HAP-1 (cell line): ENCODE data around the gene SIK3.

Source experiments
- DNase-seq, 2 experiments: peaks; one replicate each; pipeline ENCODE4 v3.0.0-alpha.2; 2016 to 2020; ENCODE audit warnings: low spot score in 2 of 2
- H3K27me3 ChIP-seq: fragments of 250-450 bp; sonication (Bioruptor Pico); 2 replicates; pipeline ENCODE4 v1.5.1; 2020; ENCODE audit warnings: low read depth, mild to moderate bottlenecking, moderate library complexity
- H3K36me3 ChIP-seq: fragments of 250-450 bp; sonication (Bioruptor Pico); replicated peaks from 2 replicates; pipeline ENCODE4 v1.5.1; 2020; ENCODE audit warnings: mild to moderate bottlenecking
- H3K4me1 ChIP-seq: fragments of 250-450 bp; sonication (Bioruptor Pico); 2 replicates; pipeline ENCODE4 v1.5.1; 2020; ENCODE audit warnings: mild to moderate bottlenecking
- H3K4me3 ChIP-seq: fragments of 250-450 bp; sonication (Bioruptor Pico); 2 replicates; pipeline ENCODE4 v1.5.1; 2020; ENCODE audit warnings: mild to moderate bottlenecking, moderate library complexity
- H3K9me3 ChIP-seq: fragments of 250-450 bp; sonication (Bioruptor Pico); 2 replicates; pipeline ENCODE4 v1.5.1; 2020; ENCODE audit warnings: mild to moderate bottlenecking, moderate library complexity
- in situ Hi-C: fragments of 300-500 bp; cut with MboI; formaldehyde crosslinking; loops from 3 replicates; pipeline ENCODE4 v1.14.3; 2020; ENCODE audit warnings: low sequenced_read_pairs, inconsistent platforms, mixed read lengths

The SIK3 gene

GRCh38 chr11:116856423-116856822 lies 241.8 kb downstream of the SIK3 start:
- in situ Hi-C loops = no loop called here
- Histone ChIP-seq H3K9me3 (no peaks in the 10 kb centered on the region), H3K4me1 (no peaks in the 10 kb centered on the region), H3K4me3 (no peak overlapping the region), H3K36me3 (peaks cover 23% of the 10 kb centered on the region), H3K27me3 (no peaks in the 10 kb centered on the region)
- no peak for DNase-seq

GRCh38 chr11:116855413-116855812 lies 242.8 kb downstream of the SIK3 start:
- no peak for DNase-seq
- in situ Hi-C loops = no loop called here
- Histone ChIP-seq H3K36me3 (peaks cover 15% of the 10 kb centered on the region), H3K27me3 (no peaks in the 10 kb centered on the region), H3K4me1 (no peaks in the 10 kb centered on the region), H3K9me3 (no peaks in the 10 kb centered on the region), H3K4me3 (no peak overlapping the region)

GRCh38 chr11:116853461-116854073 lies 244.7 kb downstream of the SIK3 start:
- in situ Hi-C loops = no loop called here
- Histone ChIP-seq H3K9me3 (no peaks in the 10 kb centered on the region), H3K4me1 (no peaks in the 10 kb centered on the region), H3K4me3 (no peak overlapping the region), H3K27me3 (no peaks in the 10 kb centered on the region), H3K36me3 (peaks cover 10% of the 10 kb centered on the region)
- DNase-seq = no peak

- in situ Hi-C loops = no loop called here
- Histone ChIP-seq H3K4me3 (no peak overlapping the region), H3K36me3 (peaks cover 6% of the 10 kb centered on the region; the same call in 1 of the 2 replicates), H3K4me1 (no peaks in the 10 kb centered on the region), H3K27me3 (no peaks in the 10 kb centered on the region), H3K9me3 (no peaks in the 10 kb centered on the region)
- DNase-seq = no peak
Observed at GRCh38 chr11:116852261-116853031, 245.8 kb downstream of the SIK3 start.

GRCh38 chr11:116851626-116852025 lies 246.6 kb downstream of the SIK3 start:
- H3K9me3 ChIP-seq = no peaks in the 10 kb centered on the region
- H3K4me1 ChIP-seq = no peaks in the 10 kb centered on the region
- H3K27me3 ChIP-seq = no peaks in the 10 kb centered on the region
- in situ Hi-C loops = no loop called here
- H3K36me3 ChIP-seq = peaks cover 8% of the 10 kb centered on the region
- no peak for DNase-seq
- H3K4me3 ChIP-seq = no peak overlapping the region

- in situ Hi-C loops = no loop called here
- H3K4me1 ChIP-seq = no peaks in the 10 kb centered on the region
- H3K4me3 ChIP-seq = no peak overlapping the region
- H3K36me3 ChIP-seq = peaks cover 14% of the 10 kb centered on the region
- no peak for DNase-seq
- H3K9me3 ChIP-seq = no peaks in the 10 kb centered on the region
- no peaks in the 10 kb centered on the region for H3K27me3 ChIP-seq
Observed at GRCh38 chr11:116849486-116849885, 248.7 kb downstream of the SIK3 start.

- Histone ChIP-seq H3K27me3 (no peaks in the 10 kb centered on the region), H3K9me3 (no peaks in the 10 kb centered on the region), H3K4me3 (no peak overlapping the region), H3K4me1 (no peaks in the 10 kb centered on the region), H3K36me3 (peaks cover 14% of the 10 kb centered on the region)
- no peak for DNase-seq
- in situ Hi-C loops = no loop called here
Observed at GRCh38 chr11:116849060-116849459, 249.2 kb downstream of the SIK3 start.

GRCh38 chr11:116847612-116848011 lies 250.6 kb downstream of the SIK3 start:
- in situ Hi-C loops = no loop called here
- no peak for DNase-seq
- Histone ChIP-seq H3K4me1 (no peaks in the 10 kb centered on the region), H3K36me3 (peaks cover 14% of the 10 kb centered on the region), H3K4me3 (no peak overlapping the region), H3K9me3 (no peaks in the 10 kb centered on the region), H3K27me3 (no peaks in the 10 kb centered on the region)

GRCh38 chr11:116844722-116845121 lies 253.5 kb downstream of the SIK3 start:
- H3K36me3 ChIP-seq = peaks cover 14% of the 10 kb centered on the region
- no peaks in the 10 kb centered on the region for H3K4me1 ChIP-seq
- no peak for DNase-seq
- H3K9me3 ChIP-seq = no peaks in the 10 kb centered on the region
- no peak overlapping the region for H3K4me3 ChIP-seq
- no peaks in the 10 kb centered on the region for H3K27me3 ChIP-seq
- in situ Hi-C loops = no loop called here

GRCh38 chr11:116843661-116844060 lies 254.6 kb downstream of the SIK3 start:
- no peaks in the 10 kb centered on the region for H3K4me1 ChIP-seq
- H3K9me3 ChIP-seq = no peaks in the 10 kb centered on the region
- in situ Hi-C loops = no loop called here
- H3K36me3 ChIP-seq = peaks cover 14% of the 10 kb centered on the region
- H3K27me3 ChIP-seq = no peaks in the 10 kb centered on the region
- DNase-seq = no peak
- no peak overlapping the region for H3K4me3 ChIP-seq

GRCh38 chr11:116842909-116843308 lies 255.3 kb downstream of the SIK3 start:
- Histone ChIP-seq H3K36me3 (peaks cover 14% of the 10 kb centered on the region), H3K9me3 (no peaks in the 10 kb centered on the region), H3K4me3 (no peak overlapping the region), H3K4me1 (no peaks in the 10 kb centered on the region), H3K27me3 (no peaks in the 10 kb centered on the region)
- no peak for DNase-seq
- in situ Hi-C loops = no loop called here

- no peak overlapping the region for H3K4me3 ChIP-seq
- no peaks in the 10 kb centered on the region for H3K4me1 ChIP-seq
- no peak for DNase-seq
Observed at GRCh38 chr11:116842117-116842516, 256.1 kb downstream of the SIK3 start.

GRCh38 chr11:116840746-116841296 lies 257.4 kb downstream of the SIK3 start:
- in situ Hi-C loops = no loop called here
- Histone ChIP-seq H3K27me3 (no peaks in the 10 kb centered on the region), H3K9me3 (no peaks in the 10 kb centered on the region), H3K4me3 (no peak overlapping the region), H3K4me1 (no peaks in the 10 kb centered on the region; the same call in 1 of the 2 replicates), H3K36me3 (peaks cover 2% of the 10 kb centered on the region)
- no peak for DNase-seq

More at GRCh38 chr11:116842117-116842516, 256.1 kb downstream of the SIK3 start:
- Histone ChIP-seq H3K9me3 (no peaks in the 10 kb centered on the region), H3K36me3 (peaks cover 11% of the 10 kb centered on the region), H3K27me3 (no peaks in the 10 kb centered on the region)
- in situ Hi-C loops = no loop called here

- Histone ChIP-seq H3K4me1 (peaks cover 5% of the 10 kb centered on the region), H3K36me3 (no peaks in the 10 kb centered on the region; the same call in none of the 2 replicates), H3K27me3 (no peaks in the 10 kb centered on the region), H3K9me3 (no peaks in the 10 kb centered on the region), H3K4me3 (no peak overlapping the region)
- DNase-seq = no peak
- in situ Hi-C loops = no loop called here
Observed at GRCh38 chr11:116840224-116840745, 257.9 kb downstream of the SIK3 start.
